NCI-H2196 treated with DMSO at 0.1 percent for 48 hours (cell line): ENCODE results near the gene MBOAT7.

Experiments used
- DNase-seq: peaks from one replicate; lab custom pipeline; 2025; ENCODE audit not compliant: unreplicated experiment; lab: John Stamatoyannopoulos, UW

MBOAT7 gene

DNA sequence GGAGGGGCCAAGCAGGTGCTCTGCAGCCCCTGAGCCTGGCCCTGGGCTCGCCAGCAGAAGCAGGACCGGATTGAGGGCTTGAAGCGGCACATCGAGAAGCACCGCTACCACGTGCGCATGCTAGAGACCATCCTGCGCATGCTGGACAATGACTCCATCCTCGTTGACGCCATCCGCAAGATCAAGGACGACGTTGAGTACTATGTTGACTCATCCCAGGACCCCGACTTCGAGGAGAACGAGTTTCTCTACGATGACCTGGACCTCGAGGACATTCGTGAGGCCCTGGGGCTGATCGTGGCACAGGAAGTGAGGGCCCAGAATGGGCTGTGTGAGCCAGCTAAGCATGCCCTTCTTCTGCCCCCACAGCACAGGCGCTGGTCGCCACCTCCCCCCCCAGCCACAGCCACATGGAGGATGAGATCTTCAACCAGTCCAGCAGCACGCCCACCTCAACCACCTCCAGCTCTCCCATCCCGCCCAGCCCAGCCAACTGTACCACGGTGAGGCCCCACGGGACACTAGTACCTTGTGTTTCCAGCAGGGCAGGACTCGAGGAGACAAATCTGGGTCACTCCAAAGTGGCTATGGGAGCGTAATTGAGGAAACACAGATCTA lies 43.7 kb downstream of the MBOAT7 start:
- no peak for DNase-seq

DNA sequence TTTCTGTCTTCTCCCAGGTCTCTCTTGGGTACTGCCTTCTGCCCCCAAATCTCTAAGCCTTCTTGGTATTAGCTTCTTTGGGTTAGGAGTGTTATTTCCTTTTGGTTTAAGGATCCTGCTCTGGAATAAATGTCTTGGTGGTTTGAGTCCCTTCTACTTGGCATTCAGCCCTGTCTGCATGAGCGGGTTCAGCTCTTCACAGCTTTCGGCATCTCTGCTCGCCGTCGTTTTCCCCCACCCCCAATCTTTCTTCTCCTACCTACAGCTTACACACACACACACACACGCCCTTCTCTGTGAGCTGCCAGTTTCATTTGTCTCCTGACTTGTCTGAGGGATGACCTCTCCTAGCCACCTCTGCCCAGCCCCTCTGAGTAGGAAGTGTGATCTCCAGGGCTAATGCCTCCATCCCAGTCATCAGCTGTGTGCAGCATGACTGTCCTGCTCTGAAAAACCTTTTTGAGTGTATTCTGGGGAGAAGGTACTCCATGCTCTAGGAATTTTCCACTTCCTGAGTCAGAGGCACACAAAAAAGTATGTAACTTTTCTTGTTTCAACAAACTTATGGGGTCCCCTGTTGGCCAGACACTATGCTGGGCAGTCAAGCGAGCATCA lies 47.1 kb downstream of the MBOAT7 start:
- no peak for DNase-seq

DNA sequence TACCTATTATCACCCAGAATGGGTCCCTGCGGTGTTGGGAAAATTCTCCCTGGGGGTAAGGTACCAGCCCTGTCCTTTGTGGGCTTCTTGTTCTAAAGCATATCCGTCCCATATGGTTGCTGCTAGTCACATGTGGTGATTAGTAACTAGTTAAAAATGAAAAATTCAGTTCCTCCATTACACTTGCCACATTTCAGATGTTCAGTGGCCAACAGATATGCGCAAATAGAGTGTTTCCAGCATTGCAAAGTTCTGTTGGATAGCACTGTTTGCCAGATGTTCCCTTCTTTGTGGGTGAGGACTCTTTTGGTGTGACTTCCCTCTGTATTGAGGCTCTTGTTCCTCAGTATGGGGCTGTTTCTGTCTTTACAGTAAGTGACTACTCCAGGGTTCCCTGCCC lies 48.0 kb downstream of the MBOAT7 start:
- no peak for DNase-seq

DNA sequence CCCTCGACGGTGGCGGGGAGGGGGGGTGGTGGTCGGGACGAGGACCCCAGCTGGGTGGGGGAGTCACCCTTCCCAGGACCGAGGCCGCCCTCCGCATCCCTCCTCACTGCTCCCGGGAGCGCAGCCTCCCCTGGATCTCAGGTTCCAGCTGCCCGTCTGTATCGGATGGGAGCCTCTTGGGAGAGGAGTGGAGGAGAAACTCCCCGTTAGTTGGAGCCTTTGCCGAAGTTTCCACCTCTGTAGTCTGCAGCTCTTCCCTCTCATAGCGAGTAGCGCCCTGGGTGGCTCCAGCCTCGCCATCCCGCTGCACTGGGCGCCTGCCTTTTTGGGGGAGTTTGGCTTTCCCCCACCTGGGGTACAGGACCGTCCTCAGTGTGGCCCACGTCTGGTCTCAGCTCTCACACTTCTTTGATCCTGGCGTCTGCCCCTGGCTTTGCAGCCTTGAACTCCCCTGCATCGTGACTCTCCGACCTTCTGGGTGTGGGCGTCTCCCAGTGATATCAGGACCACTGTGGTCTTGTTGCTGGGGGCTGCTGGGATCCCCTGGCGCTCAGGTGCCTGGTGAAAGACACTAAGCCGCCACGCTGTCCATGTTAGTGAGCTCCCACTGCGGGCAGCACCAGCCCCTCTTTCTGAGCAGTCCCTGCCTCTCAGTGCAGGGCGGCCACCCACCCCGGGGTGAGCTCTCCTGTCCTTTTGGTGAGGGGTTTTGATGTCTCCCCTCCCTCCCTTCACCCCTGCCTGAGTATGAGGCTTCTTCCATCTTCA lies 50.7 kb downstream of the MBOAT7 start:
- no peak for DNase-seq

DNA sequence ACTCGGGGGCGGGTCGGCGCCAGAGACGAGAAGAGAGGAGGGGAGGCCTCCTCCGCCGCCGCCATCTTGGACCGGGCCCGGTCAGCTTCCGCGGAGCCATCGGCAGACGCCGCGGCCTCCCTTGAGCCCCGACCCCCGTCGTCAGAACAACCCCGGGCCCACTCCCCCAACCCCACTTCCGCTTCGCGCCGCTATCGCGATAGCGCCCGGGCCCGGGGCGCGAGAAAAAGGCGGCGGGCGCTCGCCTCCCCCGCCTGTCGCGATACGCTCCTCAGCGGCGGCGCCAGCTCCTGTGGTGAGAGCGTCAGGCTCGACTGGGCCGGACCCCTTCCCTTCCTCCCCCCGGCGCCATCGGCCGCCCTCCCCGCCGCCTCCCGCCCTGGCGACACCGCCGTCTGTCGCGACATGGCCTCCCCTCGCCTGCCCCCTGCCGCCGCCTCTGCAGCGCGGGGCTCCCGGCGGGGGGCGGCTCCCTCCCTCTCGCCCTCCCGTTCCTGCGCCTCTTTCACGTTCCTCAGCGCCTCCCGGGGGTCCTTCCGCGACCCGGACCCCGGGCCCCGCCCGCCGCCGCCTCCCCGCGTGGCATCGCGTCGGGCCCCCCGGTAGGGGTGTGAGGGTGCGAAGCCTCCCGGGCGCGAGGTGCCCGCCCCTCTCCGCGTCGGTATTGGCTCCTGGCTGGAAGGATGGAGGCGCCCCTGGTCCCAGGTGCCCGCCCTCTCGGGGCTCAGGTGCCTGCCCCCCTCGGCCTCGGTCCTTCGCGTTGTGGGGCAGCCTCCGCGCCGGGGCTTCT lies 51.5 kb downstream of the MBOAT7 start, which contains the start of gene CNOT3:
CNOT3 (plus strand) TSS at position 64 of the 790 bp plus-strand sequence. CDS start 5,217 bp downstream, outside the sequence.
- no peak for DNase-seq

DNA sequence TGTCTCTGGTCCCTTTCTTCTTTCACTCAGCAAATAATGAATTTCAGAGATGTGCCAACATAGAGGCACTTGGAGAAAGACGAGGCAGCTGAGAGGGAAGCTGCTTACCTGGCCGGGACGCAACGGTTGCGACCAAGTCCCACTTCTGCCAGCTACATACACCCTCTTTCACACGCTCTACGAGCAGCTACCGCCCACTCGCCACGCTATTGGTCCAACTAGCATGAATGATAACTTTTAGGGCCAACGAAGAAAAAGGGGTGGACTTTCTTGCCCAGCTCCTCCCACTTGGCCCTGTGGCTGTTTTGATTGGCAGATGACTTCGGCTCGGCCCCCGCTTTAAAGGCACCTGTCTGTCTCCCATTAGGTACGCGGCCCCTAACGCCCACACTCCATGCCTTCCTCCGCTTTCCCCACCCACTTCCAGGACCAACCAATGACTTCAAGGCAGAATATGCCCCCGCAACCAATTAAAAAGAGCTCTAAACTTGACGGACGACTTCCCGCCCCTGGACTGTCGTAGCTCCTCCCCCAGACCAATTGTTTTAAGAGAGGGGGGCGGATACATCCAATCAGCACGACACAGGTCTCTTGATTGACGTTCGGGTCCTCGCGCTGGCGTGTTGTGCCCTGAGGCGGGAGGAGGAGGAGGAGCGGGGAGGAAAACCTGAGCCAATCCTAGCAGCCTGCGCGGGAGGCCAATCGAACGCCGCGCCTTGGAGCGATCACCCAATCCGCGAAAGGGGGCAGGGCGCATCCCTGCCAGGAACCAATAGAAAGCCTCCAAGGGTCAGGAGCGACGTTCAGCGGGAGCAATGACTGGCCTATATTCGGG lies 52.3 kb downstream of the MBOAT7 start:
- peak; percentile 100 for DNase-seq

DNA sequence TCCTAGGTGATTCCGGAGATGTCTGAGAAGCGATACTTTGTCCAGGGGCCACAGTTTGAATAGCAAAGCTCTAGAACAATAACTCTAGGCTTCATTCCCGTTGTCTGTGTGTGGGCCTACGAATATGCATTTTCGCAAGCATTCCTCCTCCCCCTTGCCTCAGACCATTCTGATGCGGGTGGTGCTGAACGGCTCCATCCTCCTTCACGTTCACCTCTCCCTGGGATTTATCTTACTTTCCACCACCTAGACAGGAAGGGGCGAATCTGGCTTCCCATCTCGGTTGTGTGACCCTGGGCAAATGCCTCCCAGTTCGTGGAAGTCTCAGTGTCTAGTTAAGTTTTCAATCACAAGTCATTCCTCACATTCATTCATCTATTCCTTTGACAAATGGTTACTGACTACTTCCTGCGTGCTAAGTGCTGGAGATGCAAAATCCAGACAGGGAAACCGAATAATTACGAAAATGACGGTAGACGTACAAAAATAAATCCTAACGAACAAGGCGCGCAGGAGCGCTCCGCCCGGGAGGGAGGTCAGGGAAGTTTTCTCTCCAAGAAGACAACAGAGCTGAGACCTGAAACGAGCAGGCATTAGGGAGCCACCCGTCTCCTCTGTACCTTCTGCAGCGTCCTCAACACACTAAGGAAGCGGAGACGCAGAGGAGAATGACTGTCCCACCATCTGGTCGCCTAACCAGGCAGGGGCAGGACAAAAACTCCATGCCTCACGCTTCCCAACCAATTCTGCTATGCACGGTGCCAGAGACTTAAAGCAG lies 53.1 kb downstream of the MBOAT7 start:
- DNase-seq, result no peak

DNA sequence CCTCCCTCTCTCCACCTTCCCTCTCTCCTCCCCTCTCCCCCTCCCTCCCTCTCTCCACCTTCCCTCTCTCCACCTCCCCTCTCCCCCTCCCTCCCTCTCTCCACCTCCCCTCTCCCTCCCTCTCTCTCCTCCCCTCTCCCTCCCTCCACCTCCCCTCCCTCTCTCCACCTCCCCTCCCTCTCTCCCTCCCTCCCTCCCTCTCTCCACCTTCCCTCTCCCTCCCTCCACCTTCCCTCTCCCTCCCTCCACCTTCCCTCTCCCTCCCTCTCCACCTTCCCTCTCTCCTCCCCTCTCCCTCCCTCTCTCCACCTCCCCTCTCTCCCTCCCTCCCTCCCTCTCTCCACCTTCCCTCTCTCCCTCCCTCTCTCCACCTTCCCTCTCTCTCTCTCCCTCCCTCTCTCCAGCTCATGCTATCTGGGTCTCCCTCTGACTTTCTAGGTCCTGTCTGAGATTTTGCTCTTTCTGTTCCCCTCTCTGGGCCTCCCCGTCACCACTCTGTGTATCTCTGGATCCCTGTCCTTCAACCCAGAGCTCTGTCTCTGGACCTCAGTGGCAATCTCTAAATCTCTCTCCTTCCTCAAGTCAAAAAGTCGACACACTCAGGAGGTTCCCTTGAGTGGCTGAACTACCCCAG lies 55.3 kb downstream of the MBOAT7 start:
- no peak for DNase-seq

DNA sequence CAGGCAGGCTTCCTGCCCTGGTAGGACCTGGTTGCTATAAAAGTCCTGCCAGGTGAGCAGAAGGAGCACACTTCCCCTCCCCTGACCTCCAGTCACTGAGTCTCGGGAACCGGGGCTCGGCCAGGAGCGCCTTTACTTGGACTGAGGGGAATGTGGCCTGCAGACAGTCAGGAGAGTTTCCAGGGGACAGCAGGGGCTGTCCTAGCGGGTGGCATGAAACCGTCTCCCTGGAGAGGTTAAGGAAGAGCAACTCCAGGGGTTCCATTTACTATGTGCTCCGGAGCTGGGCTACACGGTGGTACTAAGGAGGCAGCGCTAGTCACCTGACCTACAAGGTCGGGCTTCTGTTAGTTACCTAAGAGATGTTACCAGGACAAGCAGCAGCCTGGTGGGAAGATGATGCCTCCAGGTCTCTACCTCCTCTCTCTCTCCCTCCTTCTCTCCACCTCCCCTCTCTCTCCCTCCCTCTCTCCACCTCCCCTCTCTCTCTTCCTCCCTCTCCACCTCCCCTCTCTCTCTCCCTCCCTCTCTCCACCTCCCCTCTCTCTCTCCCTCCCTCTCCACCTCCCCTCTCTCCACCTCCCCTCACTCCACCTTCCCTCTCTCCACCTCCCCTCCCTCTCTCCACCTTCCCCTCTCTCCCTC lies 55.9 kb downstream of the MBOAT7 start:
- DNase-seq, result peak; percentile 63

DNA sequence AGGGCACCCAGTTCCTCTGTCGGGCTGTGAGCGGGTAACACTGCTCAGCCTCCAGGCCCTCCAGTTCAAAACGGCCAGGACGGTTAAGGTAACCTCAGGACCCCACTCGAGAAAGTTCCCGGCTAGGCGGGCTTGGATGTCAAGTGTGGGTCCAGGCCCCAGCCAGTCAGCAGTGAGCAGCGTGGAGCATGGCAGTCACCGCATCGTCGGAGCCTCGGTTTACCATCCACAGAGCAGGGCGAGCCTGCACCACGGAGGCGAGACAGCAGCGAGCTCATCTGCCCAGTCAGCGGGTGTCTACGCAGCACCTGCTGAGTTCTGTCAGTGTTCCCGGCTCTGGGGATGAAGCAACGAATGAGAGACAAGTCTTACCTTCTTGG lies 59.8 kb downstream of the MBOAT7 start:
- DNase-seq, result no peak

DNA sequence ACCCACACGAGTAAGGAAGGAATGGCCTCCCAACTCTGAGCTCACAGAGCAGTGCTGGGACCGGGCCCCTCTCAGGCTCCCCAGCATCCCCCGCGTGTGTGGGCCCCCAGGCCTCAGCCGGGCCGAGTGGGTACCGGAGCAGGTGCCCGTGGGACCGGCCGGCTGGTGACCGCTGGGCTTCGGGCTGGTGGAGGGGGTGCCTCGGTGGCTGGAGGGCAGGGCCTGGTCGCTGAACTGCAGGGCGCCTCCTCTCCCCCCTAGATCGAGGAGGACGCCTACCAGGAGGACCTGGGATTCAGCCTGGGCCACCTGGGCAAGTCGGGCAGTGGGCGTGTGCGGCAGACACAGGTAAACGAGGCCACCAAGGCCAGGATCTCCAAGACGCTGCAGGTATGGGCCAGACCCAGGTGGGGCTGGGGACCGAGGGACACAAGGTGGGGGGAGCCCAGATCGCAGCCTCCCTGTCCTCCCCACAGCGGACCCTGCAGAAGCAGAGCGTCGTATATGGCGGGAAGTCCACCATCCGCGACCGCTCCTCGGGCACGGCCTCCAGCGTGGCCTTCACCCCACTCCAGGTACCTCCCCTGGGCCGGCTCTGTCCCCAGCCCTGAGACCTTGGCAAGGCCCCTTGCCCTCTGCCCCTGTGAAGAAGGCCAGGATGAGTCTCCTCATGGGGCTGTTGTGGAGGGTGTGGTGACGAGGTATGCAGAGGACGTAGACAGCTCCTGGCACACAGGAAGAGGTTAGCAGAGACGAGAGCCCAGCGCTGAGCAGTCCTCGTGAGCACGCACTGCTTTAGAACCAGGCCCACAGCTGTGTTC lies 60.4 kb downstream of the MBOAT7 start:
- no peak for DNase-seq

DNA sequence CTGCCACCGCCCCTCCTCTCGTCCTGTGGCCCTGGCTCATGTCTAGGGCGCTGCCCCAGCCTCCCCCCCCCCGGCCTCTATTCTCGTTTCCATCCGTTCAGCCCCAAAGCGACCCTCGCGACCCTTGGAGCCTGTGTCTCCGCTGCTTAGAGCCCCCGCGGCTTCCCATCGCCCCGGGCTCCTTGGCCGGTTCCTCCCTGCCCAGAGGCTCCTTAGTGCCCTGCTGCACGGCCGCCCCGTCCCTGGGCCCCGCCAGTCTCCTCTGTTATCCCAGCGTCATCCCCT lies 61.0 kb downstream of the MBOAT7 start:
- no peak for DNase-seq

DNA sequence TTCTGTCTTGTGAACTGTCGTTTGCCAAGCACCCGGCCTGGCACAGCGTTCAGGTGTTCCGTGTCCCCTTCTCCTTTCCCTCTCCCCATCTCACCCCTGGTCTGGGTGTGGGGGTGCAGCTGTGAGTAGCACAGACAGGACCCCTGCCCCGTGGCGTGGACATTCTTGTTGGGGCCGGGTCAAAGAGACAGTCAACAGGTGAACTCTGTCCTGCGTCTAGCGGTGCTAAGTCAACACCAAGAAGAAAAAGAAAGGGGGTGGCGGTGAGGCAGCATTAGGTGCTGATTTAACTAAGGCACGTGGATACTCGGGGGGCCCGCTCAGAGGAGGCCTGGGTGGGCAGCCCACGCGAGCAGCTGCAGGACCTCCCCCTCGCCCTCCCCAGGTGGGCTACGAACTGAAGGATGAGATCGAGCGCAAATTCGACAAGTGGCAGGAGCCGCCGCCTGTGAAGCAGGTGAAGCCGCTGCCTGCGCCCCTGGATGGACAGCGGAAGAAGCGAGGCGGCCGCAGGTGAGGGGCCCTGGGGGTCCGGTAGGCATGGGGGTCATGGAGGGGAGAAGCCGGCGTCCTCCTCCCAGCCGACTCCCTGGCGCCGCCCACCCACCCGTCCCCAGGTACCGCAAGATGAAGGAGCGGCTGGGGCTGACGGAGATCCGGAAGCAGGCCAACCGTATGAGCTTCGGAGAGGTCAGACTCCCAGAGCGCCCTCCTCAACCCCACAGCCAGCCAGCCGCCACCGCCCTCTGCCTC lies 61.5 kb downstream of the MBOAT7 start:
- no peak for DNase-seq

DNA sequence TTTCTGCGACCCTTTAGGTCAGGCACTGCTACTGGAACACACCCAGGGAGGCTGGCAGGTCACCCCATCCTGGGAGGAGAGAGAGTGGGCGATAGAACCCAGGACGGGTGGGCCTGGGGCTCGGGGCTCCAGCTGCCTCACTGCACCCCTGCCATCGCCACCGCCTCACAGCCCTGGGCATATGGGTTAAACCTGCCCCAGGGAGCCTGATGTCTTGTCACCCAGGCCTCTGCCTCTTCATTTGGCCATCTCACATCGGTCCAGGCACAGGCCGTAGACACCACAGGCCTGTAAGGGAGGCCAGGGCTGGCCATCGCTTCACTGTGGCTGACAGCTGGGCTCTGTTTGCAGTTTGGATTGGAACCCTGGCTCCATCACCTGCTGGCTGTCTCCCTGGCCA lies 63.7 kb downstream of the MBOAT7 start:
- no peak for DNase-seq

DNA sequence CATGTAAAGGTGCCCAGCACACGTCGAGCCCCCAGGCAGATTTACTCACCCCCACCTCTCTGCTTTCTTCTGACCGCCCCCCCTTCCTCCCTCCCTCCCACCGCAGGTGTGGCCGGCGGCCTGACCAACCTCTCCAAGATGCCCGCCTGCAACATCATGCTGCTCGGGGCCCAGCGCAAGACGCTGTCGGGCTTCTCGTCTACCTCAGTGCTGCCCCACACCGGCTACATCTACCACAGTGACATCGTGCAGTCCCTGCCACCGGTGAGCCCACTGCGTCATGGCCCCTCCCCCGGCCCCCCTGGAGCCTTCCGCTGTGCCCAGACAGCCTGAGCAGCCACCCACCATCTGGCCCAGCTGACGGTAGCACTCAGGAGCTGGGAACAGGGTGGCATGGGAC lies 65.0 kb downstream of the MBOAT7 start:
- DNase-seq, result no peak

DNA sequence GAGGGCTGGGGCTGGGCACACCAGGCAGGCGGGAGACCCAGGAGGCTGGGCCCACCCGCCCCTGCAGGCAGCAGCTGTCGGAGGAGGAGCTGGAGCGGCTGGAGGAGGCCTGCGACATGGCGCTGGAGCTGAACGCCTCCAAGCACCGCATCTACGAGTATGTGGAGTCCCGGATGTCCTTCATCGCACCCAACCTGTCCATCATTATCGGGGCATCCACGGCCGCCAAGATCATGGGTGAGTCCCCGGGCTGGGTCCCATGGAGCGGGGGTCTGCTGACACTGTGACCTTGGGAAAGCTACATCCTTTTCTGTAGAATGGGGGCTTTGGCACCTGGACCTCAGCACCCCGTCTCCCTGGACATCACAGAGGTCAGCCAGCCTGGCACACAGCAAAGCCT lies 65.7 kb downstream of the MBOAT7 start:
- no peak for DNase-seq
